Endothelial cell (in vitro differentiated cells): ENCODE results near the gene CLIC1. TPM values are rescaled to one million over a fixed set of nuclear protein-coding genes. Genes with fewer than 3 reads are reported as not detected.
"Not testable (repeated sequence)": the region's sequence is repeated elsewhere in the genome, so short reads cannot be mapped to it uniquely, and the experiment has no call there.

Source experiments
- DNase-seq: peaks from one replicate; pipeline ENCODE4 v3.0.0; 2021; ENCODE audit warnings: low spot score
- H3K27ac Mint-ChIP-seq: one replicate; pipeline ENCODE4 v1.8.0; 2021; ENCODE audit warnings: mixed read lengths, inconsistent platforms; ENCODE audit not compliant: unreplicated experiment
- H3K27me3 Mint-ChIP-seq: one replicate; pipeline ENCODE4 v1.8.0; 2021; ENCODE audit warnings: mild to moderate bottlenecking, moderate library complexity, mixed read lengths, inconsistent platforms; ENCODE audit not compliant: unreplicated experiment
- H3K36me3 Mint-ChIP-seq: one replicate; pipeline ENCODE4 v1.8.0; 2021; ENCODE audit warnings: mild to moderate bottlenecking, low read depth, mixed read lengths, inconsistent platforms; ENCODE audit not compliant: unreplicated experiment
- H3K4me1 Mint-ChIP-seq: one replicate; pipeline ENCODE4 v1.8.0; 2021; ENCODE audit warnings: mild to moderate bottlenecking, mixed read lengths, inconsistent platforms; ENCODE audit not compliant: unreplicated experiment
- H3K4me3 Mint-ChIP-seq: one replicate; pipeline ENCODE4 v1.8.0; 2021; ENCODE audit warnings: mild to moderate bottlenecking, mixed read lengths, inconsistent platforms; ENCODE audit not compliant: unreplicated experiment
- H3K9me3 Mint-ChIP-seq: one replicate; pipeline ENCODE4 v1.8.0; 2021; ENCODE audit warnings: mixed read lengths, inconsistent platforms; ENCODE audit not compliant: unreplicated experiment
- total RNA-seq: library from RNA; stranded (reverse); fragmentation: NEBNext Ultra II Directional; extraction: Animal tissue kit (Norgen Biotek cat#: 25700); gene quantifications from one replicate; pipeline ENCODE4 v1.2.1, GENCODE V29; 2021; ENCODE audit not compliant: unreplicated experiment
- TF ChIP-seq, protein P1 (sequence below): fragments of 200-600 bp; sonication (generic); IDR thresholded peaks from one replicate; pipeline ENCODE4 v1.5.0; 2021; ENCODE audit warnings: antibody characterized with exemption; ENCODE audit not compliant: unreplicated experiment

The CLIC1 gene
- total RNA-seq, 1 donor from 2014 or later = 420 TPM

DNA sequence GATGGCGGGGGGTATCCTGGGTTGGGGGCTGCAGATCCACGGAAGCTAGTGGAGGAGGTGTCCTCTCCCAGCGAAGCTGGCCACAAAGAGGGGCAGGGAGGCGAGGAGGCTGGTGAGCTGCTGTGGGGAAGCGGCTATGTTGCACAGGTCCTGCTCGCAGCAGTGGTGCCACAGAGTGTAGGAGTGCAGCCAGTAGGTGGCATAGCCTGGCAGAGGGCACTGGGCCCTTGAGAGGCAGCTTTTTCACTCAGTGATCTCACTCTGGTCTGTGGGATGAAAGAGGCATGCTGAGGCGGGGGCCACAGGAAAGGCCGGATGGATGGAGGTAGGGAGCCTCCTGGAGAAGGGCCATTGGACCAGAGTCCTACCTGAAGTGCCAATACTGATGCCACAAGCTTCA lies 24.0 kb downstream of the CLIC1 start:
- TF ChIP-seq, protein P1, sequence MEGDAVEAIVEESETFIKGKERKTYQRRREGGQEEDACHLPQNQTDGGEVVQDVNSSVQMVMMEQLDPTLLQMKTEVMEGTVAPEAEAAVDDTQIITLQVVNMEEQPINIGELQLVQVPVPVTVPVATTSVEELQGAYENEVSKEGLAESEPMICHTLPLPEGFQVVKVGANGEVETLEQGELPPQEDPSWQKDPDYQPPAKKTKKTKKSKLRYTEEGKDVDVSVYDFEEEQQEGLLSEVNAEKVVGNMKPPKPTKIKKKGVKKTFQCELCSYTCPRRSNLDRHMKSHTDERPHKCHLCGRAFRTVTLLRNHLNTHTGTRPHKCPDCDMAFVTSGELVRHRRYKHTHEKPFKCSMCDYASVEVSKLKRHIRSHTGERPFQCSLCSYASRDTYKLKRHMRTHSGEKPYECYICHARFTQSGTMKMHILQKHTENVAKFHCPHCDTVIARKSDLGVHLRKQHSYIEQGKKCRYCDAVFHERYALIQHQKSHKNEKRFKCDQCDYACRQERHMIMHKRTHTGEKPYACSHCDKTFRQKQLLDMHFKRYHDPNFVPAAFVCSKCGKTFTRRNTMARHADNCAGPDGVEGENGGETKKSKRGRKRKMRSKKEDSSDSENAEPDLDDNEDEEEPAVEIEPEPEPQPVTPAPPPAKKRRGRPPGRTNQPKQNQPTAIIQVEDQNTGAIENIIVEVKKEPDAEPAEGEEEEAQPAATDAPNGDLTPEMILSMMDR = no peak
- Mint-ChIP-seq H3K4me1 (no peaks in the 10 kb centered on the region), H3K4me3 (no peak overlapping the region)

DNA sequence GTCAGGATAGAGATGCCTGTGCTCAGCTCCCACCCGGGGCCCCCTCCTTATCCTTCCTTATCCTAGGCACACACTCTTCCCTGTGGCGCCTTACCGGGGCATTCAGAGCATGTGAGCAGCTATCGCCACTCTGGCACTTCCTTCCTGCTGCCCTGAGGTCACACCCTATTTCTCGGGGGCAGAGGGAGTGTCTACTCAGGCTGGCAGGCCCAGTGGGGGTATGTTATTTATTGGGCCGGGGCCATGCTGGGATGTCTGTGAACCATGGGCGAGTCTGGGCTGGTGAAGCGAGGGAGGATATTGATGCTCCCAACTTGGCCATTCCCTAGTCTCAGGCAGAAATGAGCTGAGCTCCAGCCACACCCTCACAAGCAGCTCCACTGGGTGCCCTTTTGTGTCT lies 25.1 kb downstream of the CLIC1 start:
- TF ChIP-seq, protein P1 = no peak
- H3K27ac Mint-ChIP-seq = no peak overlapping the region

More for the DNA sequence above, 24.0 kb downstream of the CLIC1 start:
- no peaks in the 10 kb centered on the region for H3K9me3 Mint-ChIP-seq
- no peaks in the 10 kb centered on the region for H3K36me3 Mint-ChIP-seq
- no peak overlapping the region for H3K27ac Mint-ChIP-seq
- no peaks in the 10 kb centered on the region for H3K27me3 Mint-ChIP-seq
- no peak for DNase-seq

GRCh38 chr6:31710523-31711219 lies 25.7 kb downstream of the CLIC1 start:
- no peak for DNase-seq
- no peaks in the 10 kb centered on the region for H3K4me1 Mint-ChIP-seq
- TF ChIP-seq, protein P1 = no peak
- H3K36me3 Mint-ChIP-seq = no peaks in the 10 kb centered on the region
- H3K9me3 Mint-ChIP-seq = no peaks in the 10 kb centered on the region
- H3K27me3 Mint-ChIP-seq = no peaks in the 10 kb centered on the region
- H3K4me3 Mint-ChIP-seq = no peak overlapping the region
- no peak overlapping the region for H3K27ac Mint-ChIP-seq

More for the DNA sequence above, 25.1 kb downstream of the CLIC1 start:
- no peaks in the 10 kb centered on the region for H3K4me1 Mint-ChIP-seq
- no peaks in the 10 kb centered on the region for H3K9me3 Mint-ChIP-seq
- H3K4me3 Mint-ChIP-seq = no peak overlapping the region
- no peaks in the 10 kb centered on the region for H3K36me3 Mint-ChIP-seq
- DNase-seq = no peak
- no peaks in the 10 kb centered on the region for H3K27me3 Mint-ChIP-seq

- H3K4me3 Mint-ChIP-seq, H3K27ac Mint-ChIP-seq, DNase-seq, H3K4me1 Mint-ChIP-seq, H3K27me3 Mint-ChIP-seq, H3K36me3 Mint-ChIP-seq, H3K9me3 Mint-ChIP-seq: not testable (repeated sequence)
Observed at GRCh38 chr6:31709157-31709556, 27.2 kb downstream of the CLIC1 start.

- H3K27ac Mint-ChIP-seq = no peak overlapping the region
- H3K4me3 Mint-ChIP-seq = no peak overlapping the region
- no peaks in the 10 kb centered on the region for H3K4me1 Mint-ChIP-seq
- no peak for DNase-seq
- peaks cover 3% of the 10 kb centered on the region for H3K27me3 Mint-ChIP-seq
- TF ChIP-seq, protein P1 = no peak
- H3K9me3 Mint-ChIP-seq = no peaks in the 10 kb centered on the region
- H3K36me3 Mint-ChIP-seq = no peaks in the 10 kb centered on the region
Observed at GRCh38 chr6:31708224-31708623, 28.1 kb downstream of the CLIC1 start.
